Sigmoid colon (tissue), 7 donors: Measurements from ENCODE around the gene SLC16A6. TPM values are rescaled to one million over a fixed set of nuclear protein-coding genes. Genes with fewer than 3 reads are reported as not detected.

Experiments used
- DNase-seq: peaks from one replicate; pipeline ENCODE4 v3.0.0-alpha.2; 2019
- H3K27ac ChIP-seq, 4 donors: fragments of 200-600 bp; sonication (generic); one replicate each; pipeline ENCODE4 v1.5.1; 2016 to 2019; ENCODE audit warnings: mild to moderate bottlenecking in 1 of 4
- H3K27me3 ChIP-seq, 3 donors: fragments of 200-600 bp; sonication (generic); one replicate each; pipeline ENCODE4 v1.5.1; 2019; ENCODE audit warnings: mild to moderate bottlenecking in 1 of 3
- H3K36me3 ChIP-seq, 4 donors: fragments of 200-600 bp; sonication (generic); one replicate each; pipeline ENCODE4 v1.5.1; 2016 to 2019
- H3K4me1 ChIP-seq, 4 donors: fragments of 200-600 bp; sonication (generic); one replicate each; pipeline ENCODE4 v1.5.1; 2017 to 2019
- H3K4me3 ChIP-seq, 4 donors: fragments of 200-600 bp; sonication (generic); one replicate each; pipeline ENCODE4 v1.5.1; 2017 to 2019; ENCODE audit warnings: mild to moderate bottlenecking in 2 of 4, moderate library complexity in 1 of 4
- H3K9me3 ChIP-seq, 4 donors: fragments of 200-600 bp in 3 of 4; sonication (generic) in 3 of 4; one replicate each; pipeline versions ENCODE4 v1.5.1 to v1.6.1; 2013 to 2019
- CTCF ChIP-seq, 4 experiments: fragments of 450-650 bp in 3 of 4; fragments of 200-600 bp in 1 of 4; IDR thresholded peaks; one replicate each; pipeline ENCODE4 v1.5.1; 2016 to 2019; ENCODE audit warnings: antibody characterized with exemption in 4 of 4, mild to moderate bottlenecking in 3 of 4, moderate library complexity in 2 of 4
- EP300 ChIP-seq, 4 donors: sonication (generic); formaldehyde crosslinking; IDR thresholded peaks; one replicate each; pipeline ENCODE4 v1.6.1; 2017; ENCODE audit warnings: antibody characterized with exemption in 4 of 4
- POLR2A ChIP-seq, 2 donors: fragments of 450-650 bp; IDR thresholded peaks; one replicate each; pipeline ENCODE4 v1.6.1; 2016; ENCODE audit warnings: antibody characterized with exemption in 2 of 2, mild to moderate bottlenecking in 2 of 2, moderate library complexity in 2 of 2
- POLR2AphosphoS5 ChIP-seq, 4 donors: sonication (generic); formaldehyde crosslinking; IDR thresholded peaks; one replicate each; pipeline ENCODE4 v1.6.1; 2017; ENCODE audit warnings: antibody characterized with exemption in 4 of 4
- WGBS, 2 donors: extraction: QIAGEN DNeasy Blood & Tissue Kit; methylation state at CpG; one replicate each; pipeline ENCODE4 v1.1.7; 2013; 5-methylcytosine and 5-hydroxymethylcytosine counted together
- intact Hi-C: fragments of 100-400 bp; cut with DNase I; formaldehyde crosslinking; loops from one replicate; pipeline ENCODE4 v1.15.1; 2023
- polyA plus RNA-seq, 3 donors: library from polyadenylated mRNA; stranded (reverse); fragments of 200-250 nt; gene quantifications; one replicate each; pipeline ENCODE4 v1.2.3, GENCODE V29; 2013
- total RNA-seq, 4 donors: library from RNA; depleted of rRNA; stranded (reverse); fragments of >200 nt; gene quantifications; one replicate each; pipeline ENCODE4 v1.1.0, GENCODE V29; 2016
- donor health status: healthy with polysubstance abuse.
- donor health status: Bipolar disorder and iron deficiency.
- donor health status: healthy.

The SLC16A6 gene
- total and polyA plus RNA-seq, 7 donors, result 0.14 to 2.1 (median 0.67) TPM; not detected in 4

GRCh38 chr17:68305142-68305541, 14.2 kb upstream of the SLC16A6 start:
- TF ChIP-seq POLR2AphosphoS5 (IDR thresholded peaks at IDR 0.05) (no peak), EP300 (IDR thresholded peaks at IDR 0.05) (no peak), POLR2A (IDR thresholded peaks at IDR 0.05) (no peak), CTCF (IDR thresholded peaks at IDR 0.05) (no peak)
- Histone ChIP-seq H3K4me3 (no peak overlapping the region), H3K36me3 (no peaks in the 10 kb centered on the region), H3K9me3 (no peaks in the 10 kb centered on the region), H3K27ac (no peak overlapping the region), H3K27me3 (no peaks in the 10 kb centered on the region), H3K4me1 (no peaks in the 10 kb centered on the region)
- DNase-seq, result no peak
- 73 to 84% methylated on average over 4 of the region's 4 CpGs for WGBS, 2 donors
- intact Hi-C loops, result no loop called here

DNA sequence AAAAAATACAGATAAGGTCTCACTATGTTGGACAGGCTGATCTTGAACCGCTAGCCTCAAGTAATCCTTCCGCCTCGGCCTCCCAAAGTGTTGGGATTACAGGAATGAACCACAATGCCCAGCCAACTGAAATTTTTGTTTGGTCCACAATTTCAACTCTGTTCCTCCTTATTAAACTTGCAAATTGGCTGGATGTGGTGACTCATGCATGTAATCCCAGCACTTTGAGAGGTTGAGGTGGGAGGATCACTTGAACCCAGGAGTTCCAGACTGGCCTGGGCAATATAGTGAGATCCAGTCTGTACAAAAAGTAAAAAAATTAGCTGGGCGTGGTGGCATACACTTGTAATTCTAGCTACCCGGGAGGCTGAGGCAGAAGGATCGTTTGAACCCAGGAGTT, 13.8 kb upstream of the SLC16A6 start:
- 92 to 94% methylated on average over 6 of the region's 6 CpGs for WGBS, 2 donors

DNA sequence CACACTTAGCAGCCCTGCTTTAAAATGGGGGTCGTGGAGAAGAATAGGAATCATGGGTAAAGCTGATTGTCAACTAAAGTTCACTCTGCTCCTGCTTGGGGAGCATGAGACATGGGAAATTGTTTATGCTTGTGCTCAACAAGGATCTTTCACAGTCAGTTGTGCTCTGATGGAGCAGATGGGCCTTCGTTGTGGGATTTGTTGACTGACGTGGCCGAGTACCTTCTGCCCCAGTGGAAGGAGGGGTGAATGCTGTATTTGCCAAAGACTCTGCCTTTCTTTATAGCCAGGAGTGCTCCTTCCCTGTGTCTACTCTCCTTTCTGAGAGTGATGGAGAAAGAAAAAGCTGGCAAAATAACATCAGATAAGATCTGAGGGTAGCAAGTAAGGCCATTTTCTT, 11.7 kb upstream of the SLC16A6 start:
- Histone ChIP-seq H3K9me3 (no peaks in the 10 kb centered on the region), H3K36me3 (no peaks in the 10 kb centered on the region), H3K27me3 (peaks cover 0 to 7% (median 0%) of the 10 kb centered on the region in 3 donors), H3K4me3 (no peak overlapping the region), H3K27ac (no peak overlapping the region), H3K4me1 (no peaks in the 10 kb centered on the region)
- WGBS, 2 donors, result 66 to 71% methylated on average over 4 of the region's 4 CpGs
- no peak for DNase-seq
- intact Hi-C loops, result no loop called here
- TF ChIP-seq POLR2A (IDR thresholded peaks at IDR 0.05) (no peak), POLR2AphosphoS5 (IDR thresholded peaks at IDR 0.05) (no peak), CTCF (IDR thresholded peaks at IDR 0.05) (no peak), EP300 (IDR thresholded peaks at IDR 0.05) (no peak)

More for the DNA sequence above, 13.8 kb upstream of the SLC16A6 start:
- Histone ChIP-seq H3K9me3 (no peaks in the 10 kb centered on the region), H3K27me3 (no peaks in the 10 kb centered on the region), H3K27ac (no peak overlapping the region), H3K36me3 (no peaks in the 10 kb centered on the region), H3K4me1 (no peaks in the 10 kb centered on the region), H3K4me3 (no peak overlapping the region)
- DNase-seq, result no peak
- intact Hi-C loops, result no loop called here
- no peak for TF ChIP-seq POLR2AphosphoS5 (IDR thresholded peaks at IDR 0.05)
- TF ChIP-seq CTCF (IDR thresholded peaks at IDR 0.05), result no peak
- no peak for TF ChIP-seq POLR2A (IDR thresholded peaks at IDR 0.05)
- no peak for TF ChIP-seq EP300 (IDR thresholded peaks at IDR 0.05)

DNA sequence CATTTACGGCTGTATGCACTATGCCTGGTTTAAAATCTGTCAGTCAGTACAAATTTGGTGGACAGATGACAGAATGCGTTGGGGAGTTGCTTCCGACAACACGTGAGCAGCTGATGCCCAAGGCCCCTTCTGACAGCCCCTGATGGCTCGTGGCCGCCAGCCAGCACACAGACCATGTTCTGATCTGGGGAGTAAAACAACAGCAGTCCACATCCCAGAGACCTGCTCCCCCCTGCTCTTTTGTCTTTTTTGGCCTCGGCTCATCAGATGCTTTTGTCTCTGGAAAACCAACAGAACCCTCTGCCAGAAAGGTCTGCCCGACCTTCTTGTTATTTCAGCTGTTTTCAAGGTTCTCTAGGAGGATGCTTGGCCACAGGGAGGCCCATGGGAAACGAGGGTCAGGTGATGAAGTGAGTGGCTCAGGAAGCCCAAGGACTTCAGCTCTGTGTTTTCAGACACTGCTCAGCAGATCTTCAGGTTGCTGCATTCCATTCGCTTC, 11.2 kb upstream of the SLC16A6 start:
- no peak for TF ChIP-seq EP300 (IDR thresholded peaks at IDR 0.05)
- TF ChIP-seq CTCF (IDR thresholded peaks at IDR 0.05), result no peak
- TF ChIP-seq POLR2A (IDR thresholded peaks at IDR 0.05), result no peak
- TF ChIP-seq POLR2AphosphoS5 (IDR thresholded peaks at IDR 0.05), result no peak
- Histone ChIP-seq H3K27ac (no peak overlapping the region), H3K9me3 (no peaks in the 10 kb centered on the region), H3K4me3 (no peak overlapping the region), H3K36me3 (no peaks in the 10 kb centered on the region), H3K27me3 (peaks cover 0 to 12% (median 0%) of the 10 kb centered on the region in 3 donors), H3K4me1 (no peaks in the 10 kb centered on the region)
- no peak for DNase-seq
- 80 to 86% methylated on average over 10 of the region's 10 CpGs for WGBS, 2 donors
- intact Hi-C loops, result no loop called here

GRCh38 chr17:68301438-68301959, 10.6 kb upstream of the SLC16A6 start:
- H3K36me3 ChIP-seq, result no peaks in the 10 kb centered on the region
- TF ChIP-seq POLR2AphosphoS5 (IDR thresholded peaks at IDR 0.05) (no peak), CTCF (IDR thresholded peaks at IDR 0.05) (no peak), POLR2A (IDR thresholded peaks at IDR 0.05) (no peak), EP300 (IDR thresholded peaks at IDR 0.05) (no peak)
- H3K27me3 ChIP-seq, result peaks cover 0 to 19% (median under 1%) of the 10 kb centered on the region in 3 donors
- intact Hi-C loops, result no loop called here
- H3K4me1 ChIP-seq, result no peaks in the 10 kb centered on the region
- WGBS, 2 donors, result 59 to 71% methylated on average over 9 of the region's 9 CpGs
- no peak overlapping the region for H3K4me3 ChIP-seq
- H3K27ac ChIP-seq, result no peak overlapping the region
- no peaks in the 10 kb centered on the region for H3K9me3 ChIP-seq
- no peak for DNase-seq
